Measurements from ENCODE around the gene KNDC1.

DNA sequence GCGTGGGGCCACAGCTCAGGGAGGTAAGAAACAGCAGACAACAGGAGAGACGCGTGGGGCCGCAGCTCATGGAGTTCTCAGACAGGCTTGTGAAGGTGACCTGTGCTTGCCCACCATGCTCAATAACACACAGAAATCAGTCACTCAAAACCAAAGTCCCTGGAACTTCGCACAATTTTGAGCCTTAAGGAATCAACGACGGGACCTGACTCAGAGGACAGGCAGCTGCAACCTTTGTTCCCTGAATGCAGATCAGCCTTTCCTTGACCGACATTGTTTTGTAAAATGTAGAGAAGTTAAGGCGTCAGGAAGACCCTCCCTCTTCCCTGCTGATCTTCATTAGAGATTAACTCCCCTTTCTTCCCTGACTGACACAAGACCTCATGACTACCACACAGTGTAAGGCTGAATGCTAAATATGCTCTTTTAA, 8.5 kb upstream of the KNDC1 start:
- TF ChIP-seq, protein P1, sequence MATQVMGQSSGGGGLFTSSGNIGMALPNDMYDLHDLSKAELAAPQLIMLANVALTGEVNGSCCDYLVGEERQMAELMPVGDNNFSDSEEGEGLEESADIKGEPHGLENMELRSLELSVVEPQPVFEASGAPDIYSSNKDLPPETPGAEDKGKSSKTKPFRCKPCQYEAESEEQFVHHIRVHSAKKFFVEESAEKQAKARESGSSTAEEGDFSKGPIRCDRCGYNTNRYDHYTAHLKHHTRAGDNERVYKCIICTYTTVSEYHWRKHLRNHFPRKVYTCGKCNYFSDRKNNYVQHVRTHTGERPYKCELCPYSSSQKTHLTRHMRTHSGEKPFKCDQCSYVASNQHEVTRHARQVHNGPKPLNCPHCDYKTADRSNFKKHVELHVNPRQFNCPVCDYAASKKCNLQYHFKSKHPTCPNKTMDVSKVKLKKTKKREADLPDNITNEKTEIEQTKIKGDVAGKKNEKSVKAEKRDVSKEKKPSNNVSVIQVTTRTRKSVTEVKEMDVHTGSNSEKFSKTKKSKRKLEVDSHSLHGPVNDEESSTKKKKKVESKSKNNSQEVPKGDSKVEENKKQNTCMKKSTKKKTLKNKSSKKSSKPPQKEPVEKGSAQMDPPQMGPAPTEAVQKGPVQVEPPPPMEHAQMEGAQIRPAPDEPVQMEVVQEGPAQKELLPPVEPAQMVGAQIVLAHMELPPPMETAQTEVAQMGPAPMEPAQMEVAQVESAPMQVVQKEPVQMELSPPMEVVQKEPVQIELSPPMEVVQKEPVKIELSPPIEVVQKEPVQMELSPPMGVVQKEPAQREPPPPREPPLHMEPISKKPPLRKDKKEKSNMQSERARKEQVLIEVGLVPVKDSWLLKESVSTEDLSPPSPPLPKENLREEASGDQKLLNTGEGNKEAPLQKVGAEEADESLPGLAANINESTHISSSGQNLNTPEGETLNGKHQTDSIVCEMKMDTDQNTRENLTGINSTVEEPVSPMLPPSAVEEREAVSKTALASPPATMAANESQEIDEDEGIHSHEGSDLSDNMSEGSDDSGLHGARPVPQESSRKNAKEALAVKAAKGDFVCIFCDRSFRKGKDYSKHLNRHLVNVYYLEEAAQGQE (IDR thresholded peaks at IDR 0.05; ENCODE audit: unreplicated experiment), result no peak
- TF ChIP-seq, protein P2, sequence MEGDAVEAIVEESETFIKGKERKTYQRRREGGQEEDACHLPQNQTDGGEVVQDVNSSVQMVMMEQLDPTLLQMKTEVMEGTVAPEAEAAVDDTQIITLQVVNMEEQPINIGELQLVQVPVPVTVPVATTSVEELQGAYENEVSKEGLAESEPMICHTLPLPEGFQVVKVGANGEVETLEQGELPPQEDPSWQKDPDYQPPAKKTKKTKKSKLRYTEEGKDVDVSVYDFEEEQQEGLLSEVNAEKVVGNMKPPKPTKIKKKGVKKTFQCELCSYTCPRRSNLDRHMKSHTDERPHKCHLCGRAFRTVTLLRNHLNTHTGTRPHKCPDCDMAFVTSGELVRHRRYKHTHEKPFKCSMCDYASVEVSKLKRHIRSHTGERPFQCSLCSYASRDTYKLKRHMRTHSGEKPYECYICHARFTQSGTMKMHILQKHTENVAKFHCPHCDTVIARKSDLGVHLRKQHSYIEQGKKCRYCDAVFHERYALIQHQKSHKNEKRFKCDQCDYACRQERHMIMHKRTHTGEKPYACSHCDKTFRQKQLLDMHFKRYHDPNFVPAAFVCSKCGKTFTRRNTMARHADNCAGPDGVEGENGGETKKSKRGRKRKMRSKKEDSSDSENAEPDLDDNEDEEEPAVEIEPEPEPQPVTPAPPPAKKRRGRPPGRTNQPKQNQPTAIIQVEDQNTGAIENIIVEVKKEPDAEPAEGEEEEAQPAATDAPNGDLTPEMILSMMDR (conservative IDR thresholded peaks at IDR 0.05; ENCODE audit: low read depth in 2 of 2), result no peak
- no peak for TF ChIP-seq EZH2phosphoT487 (IDR thresholded peaks at IDR 0.05; ENCODE audit: unreplicated experiment)
- TF ChIP-seq EZH2 (IDR thresholded peaks at IDR 0.05; ENCODE audit: low read depth, unreplicated experiment), result no peak
- TF ChIP-seq POLR2AphosphoS5 (IDR thresholded peaks at IDR 0.05; ENCODE audit: low read depth), result peak; percentile 55
- TF ChIP-seq, protein P3, sequence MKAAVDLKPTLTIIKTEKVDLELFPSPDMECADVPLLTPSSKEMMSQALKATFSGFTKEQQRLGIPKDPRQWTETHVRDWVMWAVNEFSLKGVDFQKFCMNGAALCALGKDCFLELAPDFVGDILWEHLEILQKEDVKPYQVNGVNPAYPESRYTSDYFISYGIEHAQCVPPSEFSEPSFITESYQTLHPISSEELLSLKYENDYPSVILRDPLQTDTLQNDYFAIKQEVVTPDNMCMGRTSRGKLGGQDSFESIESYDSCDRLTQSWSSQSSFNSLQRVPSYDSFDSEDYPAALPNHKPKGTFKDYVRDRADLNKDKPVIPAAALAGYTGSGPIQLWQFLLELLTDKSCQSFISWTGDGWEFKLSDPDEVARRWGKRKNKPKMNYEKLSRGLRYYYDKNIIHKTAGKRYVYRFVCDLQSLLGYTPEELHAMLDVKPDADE (IDR thresholded peaks at IDR 0.05), result no peak
- no peak for TF ChIP-seq JUNB (IDR thresholded peaks at IDR 0.05; ENCODE audit: unreplicated experiment)
- TF ChIP-seq STAT1 (IDR thresholded peaks at IDR 0.05; ENCODE audit: unreplicated experiment), result no peak
- 0 out of 2 replicates have a peak, but pooled peaks have one; percentile 28 for TF ChIP-seq CREB1 (CRISPR knock-in tag; IDR thresholded peaks at IDR 0.05; ENCODE audit: low read depth)

All from GM23338 (cell line).